A673 (cell line): ENCODE results near the gene YOD1. TPM values are rescaled to one million over a fixed set of nuclear protein-coding genes. Genes with fewer than 3 reads are reported as not detected.
"Not testable (repeated sequence)": the region's sequence is repeated elsewhere in the genome, so short reads cannot be mapped to it uniquely, and the experiment has no call there.

Source experiments
- BruUV-seq: library from RNA; stranded (reverse); fragments of 400-500 nt; replicated peaks from 2 replicates; lab custom pipeline; 2021; lab: Mats Ljungman, UMichigan
- CTCF ChIA-PET: fragments of 300-600 bp; sonication (Branson Sonifier 250); formaldehyde crosslinking; loops from one replicate; lab custom pipeline; 2022; ENCODE audit warnings: antibody characterized with exemption; lab: Charles Lee
- POLR2A ChIA-PET: fragments of 300-600 bp; sonication (Branson Sonifier 250); formaldehyde crosslinking; loops from one replicate; lab custom pipeline; 2022; ENCODE audit warnings: antibody characterized with exemption; ENCODE audit not compliant: low non-redundant PET; lab: Charles Lee
- DNase-seq: peaks from one replicate; pipeline ENCODE4 v3.0.0-alpha.2; 2015; ENCODE audit warnings: low spot score
- H3K27ac ChIP-seq: fragments of 200-600 bp; sonication (generic); 2 replicates; pipeline ENCODE4 v1.5.1; 2016; ENCODE audit warnings: mixed run types, low read depth, mild to moderate bottlenecking, mixed read lengths, antibody characterized with exemption, low read length; ENCODE audit not compliant: poor library complexity, severe bottlenecking
- H3K27me3 ChIP-seq: fragments of 200-600 bp; sonication (generic); replicated peaks from 2 replicates; pipeline ENCODE4 v1.6.1; 2017; ENCODE audit warnings: mixed run types, low read depth, mild to moderate bottlenecking, mixed read lengths, antibody characterized with exemption, low read length; ENCODE audit not compliant: insufficient read depth, poor library complexity
- H3K36me3 ChIP-seq: fragments of 200-600 bp; sonication (generic); 2 replicates; pipeline ENCODE4 v1.6.1; 2016; ENCODE audit warnings: mixed run types, mild to moderate bottlenecking, mixed read lengths, antibody characterized with exemption, low read length; ENCODE audit not compliant: insufficient read depth, poor library complexity, severe bottlenecking
- H3K4me1 ChIP-seq: fragments of 200-600 bp; sonication (generic); 2 replicates; pipeline ENCODE4 v1.6.1; 2017; ENCODE audit warnings: mixed run types, mild to moderate bottlenecking, mixed read lengths, antibody characterized with exemption, low read length; ENCODE audit not compliant: insufficient read depth, poor library complexity, severe bottlenecking
- H3K4me3 ChIP-seq: fragments of 200-600 bp; sonication (generic); 2 replicates; pipeline ENCODE4 v1.5.1; 2016; ENCODE audit warnings: low read depth, mixed run types, mild to moderate bottlenecking, mixed read lengths, low read length; ENCODE audit not compliant: poor library complexity, severe bottlenecking
- H3K9me3 ChIP-seq: fragments of 200-600 bp; sonication (generic); 2 replicates; pipeline ENCODE4 v1.6.1; 2016; ENCODE audit warnings: mixed run types, low read depth, mild to moderate bottlenecking, mixed read lengths, antibody characterized with exemption, low read length; ENCODE audit not compliant: poor library complexity, severe bottlenecking
- EZH2 ChIP-seq: fragments of 200-600 bp; sonication (generic); IDR thresholded peaks from 2 replicates; pipeline ENCODE4 v1.6.1; 2017; ENCODE audit warnings: borderline replicate concordance, low read depth, mild to moderate bottlenecking, mixed read lengths, antibody characterized with exemption, low read length; ENCODE audit not compliant: poor library complexity, severe bottlenecking
- intact Hi-C: fragments of 100-400 bp; cut with micrococcal nuclease; formaldehyde crosslinking; loops from one replicate; pipeline ENCODE4 v1.10.0; 2022; ENCODE audit not compliant: unreplicated experiment
- total RNA-seq: library from RNA; stranded (reverse); gene quantifications from 2 replicates; pipeline ENCODE4 v1.2.3, GENCODE V29; 2021
- TF ChIP-seq, protein P1 (sequence below): fragments of 300-800, 200-600 bp; sonication (generic); conservative IDR thresholded peaks from 2 replicates; pipeline ENCODE4 v1.5.1; 2017; ENCODE audit warnings: low read depth, mild to moderate bottlenecking, antibody characterized with exemption, low read length, moderate library complexity, mixed read lengths

YOD1 gene
- total RNA-seq, 1 experiment from 2014 or later = 12.6 TPM

GRCh38 chr1:207045453-207045852, 5.6 kb downstream of the YOD1 start:
- intact Hi-C loops = no loop called here
- H3K36me3 ChIP-seq = peaks cover 27% of the 10 kb centered on the region
- no peak overlapping the region for H3K4me3 ChIP-seq
- no peak overlapping the region for H3K27ac ChIP-seq
- H3K27me3 ChIP-seq = no peaks in the 10 kb centered on the region
- H3K4me1 ChIP-seq = peaks cover 4% of the 10 kb centered on the region
- POLR2A ChIA-PET = no interaction called here
- CTCF ChIA-PET = no interaction called here
- no peaks in the 10 kb centered on the region for H3K9me3 ChIP-seq
- TF ChIP-seq EZH2 = no peak
- TF ChIP-seq, protein P1, sequence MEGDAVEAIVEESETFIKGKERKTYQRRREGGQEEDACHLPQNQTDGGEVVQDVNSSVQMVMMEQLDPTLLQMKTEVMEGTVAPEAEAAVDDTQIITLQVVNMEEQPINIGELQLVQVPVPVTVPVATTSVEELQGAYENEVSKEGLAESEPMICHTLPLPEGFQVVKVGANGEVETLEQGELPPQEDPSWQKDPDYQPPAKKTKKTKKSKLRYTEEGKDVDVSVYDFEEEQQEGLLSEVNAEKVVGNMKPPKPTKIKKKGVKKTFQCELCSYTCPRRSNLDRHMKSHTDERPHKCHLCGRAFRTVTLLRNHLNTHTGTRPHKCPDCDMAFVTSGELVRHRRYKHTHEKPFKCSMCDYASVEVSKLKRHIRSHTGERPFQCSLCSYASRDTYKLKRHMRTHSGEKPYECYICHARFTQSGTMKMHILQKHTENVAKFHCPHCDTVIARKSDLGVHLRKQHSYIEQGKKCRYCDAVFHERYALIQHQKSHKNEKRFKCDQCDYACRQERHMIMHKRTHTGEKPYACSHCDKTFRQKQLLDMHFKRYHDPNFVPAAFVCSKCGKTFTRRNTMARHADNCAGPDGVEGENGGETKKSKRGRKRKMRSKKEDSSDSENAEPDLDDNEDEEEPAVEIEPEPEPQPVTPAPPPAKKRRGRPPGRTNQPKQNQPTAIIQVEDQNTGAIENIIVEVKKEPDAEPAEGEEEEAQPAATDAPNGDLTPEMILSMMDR = no peak
- no TSS peak for BruUV-seq
- DNase-seq = no peak

- CTCF ChIA-PET, POLR2A ChIA-PET, H3K9me3 ChIP-seq, BruUV-seq, H3K4me3 ChIP-seq, H3K27ac ChIP-seq, intact Hi-C loops, DNase-seq, H3K36me3 ChIP-seq, H3K4me1 ChIP-seq: not testable (repeated sequence)
- H3K27me3 ChIP-seq = peaks cover 13% of the 10 kb centered on the region
Observed at GRCh38 chr1:207041397-207041796, 9.6 kb downstream of the YOD1 start.

- DNase-seq = no peak
- TF ChIP-seq, protein P1 = no peak
- TF ChIP-seq EZH2 = no peak
- ChIA-PET POLR2A (no interaction called here), CTCF (interaction anchor here (0.6 kb wide), 1 partner anchor 36 kb away, joined by 4 read pairs; no protein-coding TSS in a partner anchor)
- Histone ChIP-seq H3K4me3 (no peak overlapping the region), H3K27ac (no peak overlapping the region), H3K9me3 (no peaks in the 10 kb centered on the region), H3K36me3 (no peaks in the 10 kb centered on the region), H3K27me3 (peaks cover 20% of the 10 kb centered on the region), H3K4me1 (no peaks in the 10 kb centered on the region)
- intact Hi-C loops = no loop called here
- BruUV-seq = no TSS peak
Observed at GRCh38 chr1:207040181-207040533, 10.9 kb downstream of the YOD1 start.

GRCh38 chr1:207039380-207040180, 11.4 kb downstream of the YOD1 start:
- Histone ChIP-seq H3K36me3 (no peaks in the 10 kb centered on the region), H3K4me3 (no peak overlapping the region), H3K9me3 (no peaks in the 10 kb centered on the region), H3K27ac (no peak overlapping the region), H3K27me3 (peaks cover 26% of the 10 kb centered on the region), H3K4me1 (no peaks in the 10 kb centered on the region)
- TF ChIP-seq, protein P1 = no peak
- TF ChIP-seq EZH2 = no peak
- intact Hi-C loops = no loop called here
- POLR2A ChIA-PET = no interaction called here
- BruUV-seq = no TSS peak
- CTCF ChIA-PET = no interaction called here
- DNase-seq = no peak
